CD1c-positive myeloid dendritic cell (primary cell): ENCODE results near the gene SNRNP70.
"Not testable (repeated sequence)": the region's sequence is repeated elsewhere in the genome, so short reads cannot be mapped to it uniquely, and the experiment has no call there.

Experiments
- DNase-seq: peaks from one replicate; pipeline ENCODE4 v3.0.0-alpha.2; 2016; ENCODE audit errors: extremely low spot score

The SNRNP70 gene

DNA sequence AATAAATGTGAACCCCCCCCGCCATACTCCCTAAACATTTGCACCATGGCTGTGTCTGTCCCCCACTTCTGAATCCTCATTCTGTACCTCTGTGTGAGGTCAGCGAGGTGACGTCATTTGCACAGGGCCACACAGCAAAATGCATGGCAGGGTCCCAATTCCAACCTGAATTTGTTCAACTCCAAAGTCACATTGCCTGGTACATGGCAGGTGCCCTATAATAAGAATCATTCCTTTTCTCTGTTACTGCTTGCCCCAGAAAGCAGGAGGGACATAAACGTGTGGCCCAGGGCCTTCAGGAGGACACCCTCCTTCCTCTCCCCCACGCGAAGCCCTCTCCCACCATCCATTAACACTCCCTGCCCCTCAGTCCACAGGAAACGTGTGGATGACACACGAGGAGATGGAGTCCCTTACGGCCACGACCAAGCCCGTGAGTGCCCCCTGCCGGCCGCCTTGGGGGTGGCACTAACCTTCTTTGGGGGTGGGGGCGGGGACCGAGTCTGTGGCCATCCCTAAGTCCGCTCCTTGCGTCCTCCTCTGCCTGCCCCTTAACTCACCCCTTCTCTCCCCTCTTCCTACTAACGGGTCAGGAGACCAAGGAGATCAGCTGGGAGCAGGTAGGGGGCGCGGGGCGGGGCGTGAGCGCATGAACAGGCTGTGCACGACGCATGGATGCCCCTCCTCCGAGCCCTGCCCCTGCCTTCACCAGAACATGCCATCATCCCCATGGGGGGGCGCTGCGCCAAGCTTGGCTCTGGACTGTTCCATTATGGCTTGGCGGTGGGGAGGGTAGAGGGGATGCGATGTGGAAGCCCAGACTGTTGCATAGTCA is 60.5 kb downstream of the SNRNP70 start:
- peak; percentile 83 for DNase-seq

DNA sequence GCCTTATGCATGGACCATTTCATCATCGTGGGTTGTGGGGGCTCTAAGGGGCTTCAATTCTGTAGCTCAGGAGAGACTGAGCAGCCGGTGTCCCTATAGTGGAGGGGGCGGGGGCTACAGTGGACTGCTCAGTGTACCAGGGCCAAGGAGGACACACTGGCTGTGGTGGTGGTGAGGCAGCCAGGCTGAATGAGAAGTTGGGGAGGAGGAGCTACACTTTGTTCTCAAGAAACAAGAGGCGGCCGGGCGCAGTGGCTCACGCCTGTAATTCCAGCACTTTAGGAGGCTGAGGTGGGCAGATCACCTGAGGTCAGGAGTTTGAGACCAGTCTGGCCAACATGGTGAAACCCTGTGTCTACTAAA is 61.1 kb downstream of the SNRNP70 start:
- DNase-seq: not testable (repeated sequence)

DNA sequence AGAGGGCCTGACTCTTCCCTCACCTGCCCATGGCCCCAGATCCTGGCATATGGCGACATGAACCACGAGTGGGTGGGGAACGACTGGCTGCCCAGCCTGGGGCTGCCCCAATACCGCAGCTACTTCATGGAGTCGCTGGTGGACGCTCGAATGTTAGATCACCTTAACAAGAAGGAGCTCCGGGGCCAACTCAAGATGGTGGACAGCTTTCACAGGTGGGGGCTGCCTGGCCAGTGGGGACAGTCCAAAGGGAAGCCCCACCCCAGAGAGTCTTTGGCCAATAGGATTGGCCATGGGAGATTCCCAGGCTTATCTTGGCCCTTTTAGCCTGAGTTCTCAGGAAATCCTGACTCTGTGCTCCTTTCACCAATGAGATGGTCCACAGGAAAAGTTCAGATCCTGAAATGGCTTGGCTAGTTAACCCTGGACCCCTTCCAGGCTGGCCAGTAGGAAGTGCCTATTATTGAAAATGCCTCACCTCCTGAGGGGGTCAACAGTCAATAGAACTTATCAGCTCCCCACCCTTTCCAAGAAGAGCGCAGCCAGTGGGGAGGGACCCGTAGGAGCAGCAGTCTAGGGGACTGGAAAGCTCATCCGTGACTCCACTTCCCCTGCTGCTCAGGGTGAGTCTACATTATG is 62.9 kb downstream of the SNRNP70 start:
- DNase-seq: no peak

DNA sequence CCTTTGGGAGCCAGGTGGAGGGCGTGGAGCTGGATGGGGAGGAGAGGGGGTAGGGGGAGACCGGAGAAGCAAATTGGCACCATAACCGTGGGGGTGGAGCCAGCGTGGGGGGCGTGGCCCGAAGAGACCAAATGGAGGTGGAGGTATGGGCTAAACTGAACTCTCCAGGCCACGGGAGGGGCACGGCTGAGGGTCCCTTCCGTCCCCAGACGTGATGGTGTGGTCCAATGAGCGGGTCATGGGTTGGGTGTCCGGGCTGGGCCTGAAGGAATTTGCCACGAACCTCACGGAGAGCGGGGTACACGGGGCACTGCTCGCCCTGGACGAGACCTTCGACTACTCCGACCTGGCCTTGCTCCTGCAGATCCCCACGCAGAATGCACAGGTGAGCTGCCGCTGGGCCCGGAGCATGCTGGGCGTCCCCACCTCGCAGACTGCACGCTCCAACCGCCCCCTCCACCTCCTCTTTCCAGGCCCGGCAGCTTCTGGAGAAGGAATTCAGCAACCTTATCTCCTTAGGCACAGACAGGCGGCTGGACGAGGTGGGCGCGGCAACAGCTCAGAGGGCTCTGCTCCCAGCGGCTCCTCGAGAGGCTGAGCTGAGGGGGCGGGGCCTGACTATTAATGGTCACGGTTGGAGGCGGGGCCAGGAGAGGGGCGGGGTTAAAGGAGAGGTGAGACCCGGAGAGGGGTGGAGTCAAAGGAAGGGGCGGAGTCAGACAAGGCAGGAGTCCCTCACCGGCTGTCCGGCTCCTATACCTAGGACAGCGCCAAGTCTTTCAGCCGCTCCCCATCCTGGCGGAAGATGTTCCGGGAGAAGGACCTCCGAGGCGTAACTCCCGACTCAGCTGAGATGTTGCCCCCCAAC is 63.8 kb downstream of the SNRNP70 start:
- peak; percentile 78 for DNase-seq

DNA sequence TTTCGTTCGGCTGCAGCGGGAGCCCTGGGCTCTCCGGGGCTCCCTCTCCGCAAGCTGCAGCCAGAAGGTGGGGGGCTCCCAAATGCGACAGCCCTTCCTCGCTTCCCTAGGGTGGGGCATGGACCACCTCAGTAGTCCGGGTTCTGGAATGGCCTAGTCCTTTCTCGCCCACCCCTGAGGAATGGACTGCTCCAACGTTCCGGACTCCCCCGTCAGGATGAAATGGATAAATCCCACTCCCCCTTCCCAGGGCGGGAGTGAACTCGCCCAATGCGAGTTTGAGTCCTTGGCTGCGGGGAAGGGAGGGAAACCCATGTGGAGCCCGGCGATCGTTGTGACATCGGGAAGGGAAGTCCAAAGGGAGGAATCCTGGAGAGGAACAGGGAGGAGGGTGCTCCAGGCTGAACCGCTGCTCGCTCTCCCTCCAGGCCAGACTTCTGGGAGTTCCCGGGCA is 64.4 kb downstream of the SNRNP70 start:
- DNase-seq: peak; percentile 35

DNA sequence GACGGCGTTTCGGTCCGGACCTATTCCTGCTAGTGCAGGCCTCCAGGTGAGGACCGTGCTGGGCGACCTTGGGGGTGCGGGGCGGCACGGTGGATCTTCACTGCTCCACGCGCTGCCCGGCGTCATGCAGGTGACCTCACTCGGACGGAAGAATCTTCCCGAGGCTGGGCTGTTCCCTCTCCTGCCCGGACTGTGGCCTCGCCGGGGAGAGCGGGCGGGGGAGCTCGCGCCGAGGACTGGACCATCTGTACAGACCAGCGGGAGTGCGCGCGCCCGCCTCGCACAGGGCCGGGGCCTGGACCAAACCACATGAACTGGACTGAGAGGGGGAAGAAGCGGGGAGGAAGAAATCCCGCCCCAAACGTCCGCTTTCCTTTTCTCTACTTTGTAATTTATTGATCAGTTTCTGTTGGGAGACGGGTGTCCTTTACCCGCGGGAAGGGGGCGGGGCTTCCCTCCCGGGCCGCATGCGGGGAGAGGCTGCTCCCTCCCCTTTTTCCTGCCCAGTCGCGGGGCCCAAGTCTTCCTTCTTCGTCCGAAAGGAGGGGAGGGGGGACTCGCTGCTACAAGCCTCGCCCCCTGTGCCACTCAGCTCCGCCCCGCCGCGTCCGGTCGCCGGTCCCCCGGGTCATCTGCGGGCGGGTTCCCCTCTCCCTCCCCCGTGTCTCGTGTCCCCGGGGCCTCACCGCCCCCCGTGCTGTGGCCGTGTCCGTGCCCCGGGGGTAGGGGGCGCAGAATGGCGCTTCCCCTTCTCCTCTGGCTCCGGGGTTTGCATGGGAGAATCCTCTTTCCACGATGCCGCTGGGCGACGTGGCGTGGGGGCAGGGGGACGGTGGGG is 65.1 kb downstream of the SNRNP70 start:
- DNase-seq: peak; percentile 69

DNA sequence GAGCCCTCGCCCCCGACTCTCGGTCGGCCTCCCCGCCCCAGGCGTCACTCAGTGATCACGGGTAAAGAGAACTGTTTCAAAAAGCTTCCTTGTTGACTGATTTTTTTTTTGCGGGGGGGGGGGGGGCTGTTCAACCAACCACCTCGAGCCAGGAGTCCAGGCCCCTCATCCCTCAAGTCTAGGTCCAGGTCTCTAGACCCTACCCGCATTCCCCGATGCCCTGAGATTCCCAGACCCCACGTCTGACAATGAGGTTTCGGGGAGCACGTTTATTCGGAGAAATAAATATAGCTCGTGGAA is 65.6 kb downstream of the SNRNP70 start:
- DNase-seq: no peak

DNA sequence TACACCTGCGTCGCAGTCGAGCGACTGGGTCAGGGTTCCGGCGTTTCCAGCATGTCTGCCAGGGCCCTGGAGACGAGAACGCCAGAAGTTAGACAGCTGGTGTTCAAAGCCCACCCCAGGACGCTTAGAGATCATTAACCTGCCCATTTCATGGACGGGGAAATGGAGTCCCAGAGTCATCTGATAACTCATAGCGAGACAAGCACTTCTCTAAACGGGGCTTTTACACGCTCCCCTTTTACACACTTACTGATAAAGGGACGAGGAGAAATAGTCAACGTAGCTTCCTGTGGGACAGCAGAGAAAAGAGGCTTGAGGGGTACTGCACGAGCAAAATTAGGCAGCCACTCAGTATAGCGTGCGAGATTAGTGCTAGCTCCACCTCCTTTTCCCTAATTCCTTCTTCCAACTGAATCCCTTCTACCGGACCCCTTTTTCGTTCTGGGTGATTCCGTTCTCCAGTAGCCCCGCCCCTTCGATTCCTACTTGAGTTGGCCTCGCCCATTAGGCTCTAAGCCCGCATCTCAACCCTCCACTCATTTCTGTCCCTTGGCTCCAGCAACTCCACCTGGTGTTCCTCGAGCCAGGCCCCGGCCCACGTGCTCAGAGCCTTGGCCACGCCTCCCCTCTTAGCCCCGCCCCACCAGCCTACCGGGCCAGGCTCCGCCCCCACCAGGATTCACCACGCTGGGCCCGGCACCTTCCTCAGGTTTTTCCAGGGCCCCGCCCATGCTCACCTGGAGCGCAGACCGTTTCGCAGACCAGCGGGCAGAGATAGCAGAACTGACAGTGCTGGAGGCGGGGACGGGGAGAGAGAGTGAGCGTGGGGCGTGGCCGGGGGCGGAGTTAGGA is 66.2 kb downstream of the SNRNP70 start:
- DNase-seq: peak; percentile 31

DNA sequence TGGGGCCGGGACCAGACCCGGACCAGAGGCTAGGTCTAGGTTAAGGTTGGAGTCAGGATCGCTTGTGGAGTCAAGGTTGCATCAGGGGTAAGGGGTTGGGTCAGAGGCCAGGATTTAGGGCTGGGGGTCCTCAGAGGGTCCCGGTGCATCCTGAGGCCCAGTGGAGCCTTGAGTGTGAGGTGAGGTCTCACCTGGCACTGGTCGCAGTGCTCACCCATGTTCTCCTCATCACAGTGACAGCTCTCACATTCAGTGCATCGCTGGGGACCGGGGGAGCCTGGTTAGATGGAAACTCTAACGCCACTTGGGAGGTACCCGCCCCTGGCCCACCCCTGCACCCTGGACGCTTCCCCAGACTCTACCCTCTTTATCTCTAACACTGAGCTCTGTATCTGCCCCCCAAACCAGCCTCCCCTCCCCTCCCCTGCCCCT is 66.9 kb downstream of the SNRNP70 start:
- no peak for DNase-seq

DNA sequence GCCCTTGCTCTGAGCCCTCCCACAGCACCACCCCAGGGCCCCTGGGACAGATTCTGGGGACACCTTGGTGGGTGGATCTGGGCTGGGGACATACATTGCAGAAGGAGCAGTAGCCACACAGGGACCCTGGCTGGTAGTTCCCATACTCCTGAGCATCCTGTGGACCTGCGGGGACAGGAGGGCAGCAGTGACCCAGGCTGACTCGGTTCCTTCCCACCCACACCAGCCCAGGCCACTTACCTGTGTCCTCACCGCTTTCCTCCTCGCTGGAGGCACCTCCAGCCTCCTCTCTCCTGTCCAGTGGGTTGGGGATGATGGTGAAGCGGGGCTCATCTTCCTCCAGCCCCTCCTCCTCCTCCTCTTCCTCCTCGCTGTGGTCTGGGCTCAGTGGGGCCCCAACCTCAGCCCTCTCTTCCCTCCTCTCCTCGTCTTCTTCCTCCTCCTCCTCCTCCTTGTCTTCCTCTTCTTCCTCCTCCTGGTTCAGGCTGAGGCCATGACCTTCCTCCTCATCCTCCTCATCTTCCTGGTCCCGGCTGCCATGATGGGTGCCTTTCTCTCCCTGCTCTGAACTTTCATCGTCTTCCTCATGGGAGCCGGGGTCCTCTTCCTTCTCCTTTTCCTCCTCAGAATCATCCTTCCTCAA is 68.0 kb downstream of the SNRNP70 start:
- DNase-seq: no peak

DNA sequence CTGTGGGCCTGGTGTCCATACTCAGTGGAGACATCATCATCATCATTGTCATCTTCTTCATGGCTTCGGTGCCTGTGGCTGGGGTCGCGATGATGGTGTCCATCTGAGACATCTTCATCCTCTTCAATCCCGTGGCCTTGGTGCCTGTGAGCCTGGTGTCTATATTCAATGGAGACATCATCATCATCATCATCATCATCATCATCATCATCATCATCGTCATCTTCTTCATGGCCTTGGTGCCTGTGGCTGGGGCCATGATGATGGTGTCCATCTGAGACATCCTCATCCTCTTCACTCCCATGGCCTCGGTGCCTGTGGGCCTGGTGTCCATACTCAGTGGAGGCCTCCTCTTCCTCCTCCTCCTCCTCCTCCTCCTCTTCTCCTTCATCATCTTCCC is 69.0 kb downstream of the SNRNP70 start:
- DNase-seq: no peak

DNA sequence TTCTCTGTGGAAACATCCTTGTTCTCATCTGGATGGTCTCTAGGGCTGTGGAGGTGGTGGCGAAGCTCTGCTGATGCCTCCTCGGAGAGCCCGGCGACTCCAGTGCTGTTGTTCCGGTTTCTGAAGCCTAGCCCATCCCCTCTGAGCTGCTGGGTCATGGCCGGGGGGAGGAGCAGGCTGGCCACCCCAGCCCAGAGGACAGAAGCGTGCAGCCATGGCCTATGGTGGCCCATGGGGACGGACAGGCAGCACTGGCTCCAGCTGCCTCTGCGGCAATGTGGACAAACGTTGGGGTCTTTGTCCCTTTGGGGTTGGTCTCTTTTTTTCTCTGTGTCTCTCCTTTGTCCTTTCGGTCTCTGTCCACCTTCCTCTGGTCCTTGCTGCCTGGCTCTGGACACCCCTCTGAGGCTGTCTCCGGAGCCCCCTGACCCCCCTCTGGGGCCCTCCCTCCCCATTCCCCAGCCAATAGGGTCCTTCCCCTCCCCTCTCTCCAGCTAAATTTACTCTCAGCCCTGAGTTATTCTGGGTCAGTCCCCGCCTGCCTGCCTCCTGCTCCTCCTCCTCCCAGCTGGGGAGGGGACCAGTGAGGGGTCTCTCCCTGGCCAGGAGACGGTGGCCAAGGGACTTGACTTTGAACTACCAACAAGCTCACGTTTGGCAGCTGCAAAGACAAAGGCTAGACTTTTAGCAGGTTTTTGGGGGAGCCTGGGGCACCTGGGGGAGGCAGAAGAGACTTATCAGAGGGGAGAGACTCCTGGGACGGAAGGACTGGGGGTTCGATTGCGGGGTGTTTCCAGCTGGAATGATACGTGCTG is 70.0 kb downstream of the SNRNP70 start, which contains the start of gene HRC:
TSS of gene HRC (minus strand) at position 392 of the 815 bp plus-strand sequence. CDS start at position 233, 159 bp downstream.
- DNase-seq: no peak

DNA sequence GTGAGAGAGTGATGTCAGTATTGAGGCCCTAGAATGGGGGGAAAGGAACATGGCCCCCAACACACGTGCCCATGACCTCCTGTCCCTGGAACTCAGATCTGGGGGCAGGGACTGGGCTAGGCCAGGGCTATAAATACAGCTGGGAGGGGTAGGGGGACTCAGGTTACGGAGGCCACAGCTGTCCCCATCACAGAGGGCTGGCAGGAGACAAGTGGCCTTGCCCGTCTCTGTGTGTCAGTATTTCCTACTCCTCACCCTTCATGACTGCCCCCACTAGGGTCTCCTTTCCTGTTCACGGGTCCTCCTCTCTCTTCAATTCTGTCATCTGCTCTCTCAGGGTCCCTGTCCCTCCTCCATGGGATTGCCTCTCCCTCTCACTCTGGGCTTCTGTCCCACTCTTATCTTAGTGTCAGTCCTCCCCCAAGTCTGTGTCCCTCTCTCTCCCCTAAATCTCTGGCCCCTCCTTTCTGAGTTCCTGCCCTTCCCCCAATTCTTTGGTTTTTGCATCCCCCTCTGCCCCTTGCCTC is 70.6 kb downstream of the SNRNP70 start:
- no peak for DNase-seq

DNA sequence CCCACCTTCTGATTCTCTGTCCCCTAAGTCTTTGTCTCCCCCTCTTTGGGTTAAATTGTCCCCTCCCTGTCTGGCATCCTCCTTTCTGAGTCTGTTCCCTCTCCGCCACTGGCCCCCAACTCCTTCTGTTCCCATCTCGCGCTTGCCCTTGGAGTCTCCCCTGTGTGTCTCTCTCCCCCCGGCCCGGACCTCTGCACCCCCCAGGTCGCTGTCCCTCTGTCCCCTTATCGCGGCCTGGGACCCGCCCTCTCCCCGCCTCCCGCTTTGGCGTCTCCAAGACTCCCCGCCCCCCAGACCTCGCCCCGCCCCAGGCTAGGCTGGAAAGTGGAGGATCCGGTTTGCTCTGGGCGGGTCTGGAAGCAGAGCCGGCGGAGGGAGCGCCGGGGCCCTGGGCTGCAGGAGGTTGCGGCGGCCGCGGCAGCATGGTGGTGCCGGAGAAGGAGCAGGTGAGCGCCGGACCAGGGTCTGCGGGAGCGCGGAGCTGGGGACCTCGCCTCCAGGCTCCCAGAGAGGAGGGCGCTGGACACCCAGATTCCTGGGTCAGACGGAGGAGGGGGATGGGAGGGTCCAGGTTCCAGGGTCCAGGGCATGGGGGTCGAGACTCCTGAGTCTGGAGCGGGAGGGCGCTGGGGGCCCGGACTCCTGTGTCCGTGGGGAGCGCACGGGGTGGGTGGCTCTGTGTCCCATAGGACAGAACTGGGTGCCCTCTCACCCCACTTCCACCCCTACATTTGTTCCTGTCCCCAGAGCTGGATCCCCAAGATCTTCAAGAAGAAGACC is 72.4 kb downstream of the SNRNP70 start, which contains the start of gene TRPM4:
TSS of gene TRPM4 (plus strand) at position 348 of the 780 bp plus-strand sequence. CDS start at position 423, 75 bp downstream.
- peak; percentile 79 for DNase-seq
